Measurements from ENCODE around the gene KCNH2. TPM values are rescaled to one million over a fixed set of nuclear protein-coding genes. Genes with fewer than 3 reads are reported as not detected.

The KCNH2 gene
- total RNA-seq, 1 donor from 2014 or later, result 0.07 TPM

DNA sequence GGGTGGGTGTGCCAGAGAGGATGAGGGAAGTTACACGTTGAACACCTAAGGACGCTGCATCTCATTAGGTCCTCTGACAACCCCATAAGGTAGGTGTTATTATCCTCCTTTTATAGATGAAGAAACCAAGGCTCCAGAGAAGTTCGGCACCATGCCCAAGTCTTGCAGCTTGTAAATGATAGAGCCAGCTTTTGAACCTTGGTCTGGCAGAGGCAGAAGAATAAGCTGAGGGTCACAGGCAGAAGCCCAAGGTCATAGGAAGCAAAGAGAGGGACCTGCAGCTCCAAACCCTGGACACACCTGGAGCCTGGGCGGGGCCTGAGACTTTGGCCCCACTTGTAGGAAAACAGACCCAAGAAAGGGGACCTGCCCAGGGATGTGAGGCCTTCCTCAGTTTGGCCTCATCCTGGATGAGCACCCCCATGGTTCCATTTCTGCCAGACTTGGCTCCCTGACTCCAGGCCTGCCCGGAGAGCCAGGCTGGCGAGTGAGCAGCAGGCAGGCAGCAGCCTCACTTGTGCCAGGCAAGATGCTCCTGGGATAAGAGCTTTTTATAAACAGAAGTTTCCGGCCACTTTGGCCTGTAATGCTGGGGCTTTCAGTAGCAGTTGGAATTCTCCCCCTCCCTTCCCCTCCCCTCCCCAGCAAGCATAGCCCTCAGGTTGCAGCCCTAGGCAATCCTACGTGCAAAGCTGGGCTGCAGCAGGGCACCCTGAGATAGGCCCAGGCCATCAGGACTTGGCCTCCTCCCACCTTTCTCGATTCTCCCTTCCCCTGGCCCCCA, 2.4 kb downstream of the KCNH2 start:
- no peak for DNase-seq (ENCODE audit: low read depth, low spot score)

DNA sequence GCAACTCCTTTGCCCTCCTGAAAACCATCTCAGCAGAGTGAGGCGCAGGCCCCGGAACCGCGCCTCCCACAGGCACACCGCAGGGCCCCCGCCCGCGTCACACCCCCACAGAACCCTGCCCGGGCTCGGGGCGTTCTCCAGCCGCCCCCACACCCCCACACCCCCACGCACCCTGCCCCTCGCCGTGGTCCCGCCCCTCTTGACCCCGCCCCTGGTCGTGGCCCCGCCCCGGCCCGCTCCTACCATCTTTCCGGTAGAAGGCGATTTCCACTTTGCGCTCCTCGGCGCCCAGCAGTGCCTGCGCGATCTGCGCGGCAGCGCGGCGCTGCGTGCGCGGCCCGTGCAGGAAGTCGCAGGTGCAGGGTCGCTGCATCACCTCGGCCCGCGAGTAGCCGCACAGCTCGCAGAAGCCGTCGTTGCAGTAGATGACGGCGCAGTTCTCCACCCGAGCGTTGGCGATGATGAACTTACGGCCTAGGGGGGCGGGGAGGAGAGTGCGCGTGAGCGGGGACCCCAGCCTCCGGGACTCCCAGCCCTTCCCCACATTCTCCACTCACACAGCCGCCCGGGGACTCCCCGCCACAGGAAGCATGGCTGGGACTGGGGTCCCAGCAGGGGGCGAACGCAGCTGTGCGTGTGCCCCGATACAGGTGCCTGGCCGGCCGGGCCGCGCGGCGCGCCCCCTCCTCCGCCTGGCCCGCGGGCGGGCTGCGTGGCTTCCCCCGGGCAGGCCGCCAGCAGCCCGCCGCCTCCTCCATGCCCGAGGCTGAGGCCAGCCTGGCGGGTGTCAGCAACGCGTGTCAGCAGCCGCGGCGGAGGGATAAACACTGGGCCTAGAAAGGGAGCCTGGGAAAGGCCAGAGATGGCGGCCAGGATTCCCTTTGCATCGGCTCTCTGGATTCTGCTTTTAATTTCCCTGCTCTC, 3.4 kb downstream of the KCNH2 start:
- no peak for DNase-seq (ENCODE audit: low read depth, low spot score)

DNA sequence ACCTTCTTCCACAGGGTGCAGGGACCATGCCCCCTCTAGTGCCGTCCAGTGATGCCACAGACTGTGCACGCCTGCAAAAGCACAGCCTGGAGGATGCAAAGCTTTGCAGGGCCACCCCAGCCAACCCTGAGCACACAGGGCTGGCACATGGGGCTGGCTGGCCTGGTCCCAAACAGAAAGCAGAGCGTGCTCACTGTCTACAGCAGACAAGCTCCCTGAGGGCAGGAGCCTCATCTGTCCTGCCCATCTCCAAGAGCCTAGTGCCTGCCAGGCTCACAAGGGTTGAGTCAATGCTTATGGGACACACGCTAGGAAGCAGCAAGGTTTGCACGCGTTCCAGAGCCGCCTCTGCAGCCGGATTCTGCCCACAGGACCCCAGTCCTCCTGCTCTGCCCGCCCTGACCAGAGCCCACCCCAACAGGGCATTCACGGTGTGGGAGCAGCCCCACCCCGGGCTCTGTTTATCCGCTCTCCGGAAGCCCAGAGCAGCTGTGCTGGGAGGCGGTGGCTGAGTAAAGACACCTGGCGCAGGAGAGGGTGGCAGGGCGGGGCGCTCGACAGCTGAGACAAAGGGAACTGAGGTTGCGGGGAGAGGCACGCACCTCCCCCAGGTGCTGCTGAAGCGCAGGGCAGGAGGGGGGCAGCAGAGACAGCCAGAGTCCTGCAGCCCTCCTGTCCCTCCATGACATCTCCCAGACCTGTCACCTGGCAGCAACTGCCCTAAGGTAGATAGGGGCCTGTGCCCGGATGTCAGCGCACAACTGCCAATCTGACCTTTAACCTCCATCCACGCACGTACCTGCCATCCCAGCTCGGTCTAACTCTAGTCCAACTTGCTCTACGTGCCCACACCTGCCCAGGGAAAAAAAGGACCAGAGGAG, 4.3 kb downstream of the KCNH2 start:
- DNase-seq (ENCODE audit: low read depth, low spot score), result no peak

DNA sequence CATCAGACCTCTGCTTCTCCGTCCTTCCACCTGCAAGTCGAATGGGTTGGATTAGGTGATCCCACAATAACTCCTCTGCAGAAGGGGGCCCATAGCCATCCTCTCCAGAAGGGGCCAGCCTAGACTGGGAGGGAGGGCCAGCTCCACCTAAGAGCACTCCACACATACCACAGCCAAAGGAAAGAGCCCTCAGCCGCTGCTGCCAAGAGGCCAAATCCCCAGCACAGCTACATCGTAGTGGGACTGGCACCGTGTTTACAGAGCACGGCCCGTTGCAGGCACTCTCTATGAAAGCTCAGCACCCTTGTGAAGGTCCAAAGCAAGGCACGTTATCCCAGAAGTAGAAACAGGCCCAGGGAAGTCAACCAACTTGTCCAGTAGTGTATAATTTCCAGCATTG, 5.4 kb downstream of the KCNH2 start:
- no peak for DNase-seq (ENCODE audit: low read depth, low spot score)

DNA sequence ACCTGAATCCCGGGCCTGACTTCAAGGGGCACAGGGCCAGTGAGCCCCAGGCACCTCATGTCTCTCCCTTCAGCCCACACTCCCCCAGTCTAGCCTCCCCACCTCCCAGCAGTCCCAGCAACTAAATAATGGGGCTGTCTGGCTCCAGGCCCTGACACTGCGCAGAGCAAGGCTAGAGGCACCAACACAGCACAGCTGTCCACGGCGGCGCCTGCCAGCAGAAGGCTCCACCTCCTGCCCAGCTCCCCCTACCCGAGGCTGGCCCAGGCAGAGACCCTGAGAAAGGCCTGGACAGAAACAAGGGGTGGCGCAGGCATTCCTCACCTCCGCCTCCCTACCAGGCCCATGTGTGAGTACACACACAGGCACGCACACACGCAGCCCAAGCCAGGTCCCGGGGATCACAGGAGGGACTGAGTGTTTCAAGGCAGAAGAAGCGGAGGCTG, 6.1 kb downstream of the KCNH2 start:
- no peak for DNase-seq (ENCODE audit: low read depth, low spot score)

DNA sequence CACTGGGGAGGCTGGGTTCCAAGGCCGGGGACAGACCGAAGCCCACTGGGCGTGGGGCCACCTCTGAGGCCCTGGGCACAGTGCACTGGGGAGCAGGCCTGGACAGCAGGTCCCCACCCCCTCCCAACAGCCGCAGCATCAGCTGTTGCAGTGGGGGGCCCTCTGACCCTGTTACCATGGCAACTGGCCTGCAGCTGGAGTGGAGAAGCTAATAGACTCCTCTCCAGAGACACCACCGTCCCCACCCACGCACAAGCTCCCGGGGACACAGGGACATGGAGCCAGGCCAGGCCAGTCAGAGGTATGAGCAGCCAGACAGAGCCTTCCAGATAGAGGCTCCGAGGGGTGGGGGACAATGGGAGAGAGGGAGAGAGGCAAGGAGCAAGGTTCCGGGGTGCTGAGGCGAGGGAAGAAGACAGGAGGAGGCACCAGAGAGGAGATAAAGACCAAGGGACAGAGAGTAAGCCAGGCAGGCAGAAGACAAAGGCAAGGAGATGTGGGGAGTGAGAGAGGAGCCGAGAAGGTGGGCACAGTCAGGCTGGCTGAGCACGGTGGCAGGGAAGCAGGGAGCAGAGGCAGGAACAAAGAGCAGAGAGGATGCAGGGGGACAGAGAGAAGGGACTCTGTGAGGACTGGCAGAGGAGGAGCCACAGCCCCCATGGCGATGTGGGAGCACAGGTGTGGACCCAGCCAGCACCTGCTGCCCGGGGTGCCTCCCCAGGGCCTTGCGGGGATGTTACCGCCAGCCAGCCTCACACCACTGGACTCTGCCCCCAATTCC, 6.7 kb downstream of the KCNH2 start:
- no peak for DNase-seq (ENCODE audit: low read depth, low spot score)

DNA sequence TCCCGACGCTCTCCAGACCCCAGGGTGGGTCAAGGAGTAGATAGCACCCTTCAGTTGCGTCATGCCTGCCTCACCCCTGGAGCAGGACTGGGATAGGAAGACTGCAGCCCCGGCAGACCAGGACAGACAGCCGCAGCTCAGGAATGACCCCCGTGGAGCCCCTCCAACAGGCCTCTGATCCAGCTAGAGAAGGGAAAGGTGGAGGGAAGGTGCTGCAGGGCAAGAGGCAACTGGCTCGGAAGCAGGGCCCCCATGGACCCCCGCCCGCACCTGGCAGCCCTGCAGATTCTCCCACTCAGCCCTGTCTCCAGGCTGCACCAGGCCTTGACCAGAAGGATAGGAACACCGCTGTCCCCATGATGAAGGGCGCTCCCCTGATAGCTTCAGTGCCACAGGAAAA, 7.7 kb downstream of the KCNH2 start:
- no peak for DNase-seq (ENCODE audit: low read depth, low spot score)

DNA sequence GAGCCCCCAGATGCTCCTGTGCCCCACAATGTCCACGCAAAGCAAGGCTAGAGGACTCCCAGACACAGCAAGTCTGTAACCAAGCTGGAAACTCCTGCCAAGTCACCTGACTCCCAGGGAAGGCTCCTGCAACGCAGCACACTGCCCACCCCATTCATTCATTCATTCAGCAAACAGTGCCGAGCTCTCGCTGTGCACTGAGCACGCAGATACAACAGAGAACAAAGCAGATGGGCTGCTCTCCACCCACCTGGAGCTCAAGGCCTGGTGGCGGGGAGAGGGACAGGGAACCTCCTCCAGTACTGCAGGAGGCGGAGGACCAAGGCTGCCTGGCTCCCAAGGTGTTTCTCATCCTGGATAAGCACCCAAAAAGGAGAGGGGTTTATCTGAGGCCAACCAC, 8.6 kb downstream of the KCNH2 start:
- no peak for DNase-seq (ENCODE audit: low read depth, low spot score)

DNA sequence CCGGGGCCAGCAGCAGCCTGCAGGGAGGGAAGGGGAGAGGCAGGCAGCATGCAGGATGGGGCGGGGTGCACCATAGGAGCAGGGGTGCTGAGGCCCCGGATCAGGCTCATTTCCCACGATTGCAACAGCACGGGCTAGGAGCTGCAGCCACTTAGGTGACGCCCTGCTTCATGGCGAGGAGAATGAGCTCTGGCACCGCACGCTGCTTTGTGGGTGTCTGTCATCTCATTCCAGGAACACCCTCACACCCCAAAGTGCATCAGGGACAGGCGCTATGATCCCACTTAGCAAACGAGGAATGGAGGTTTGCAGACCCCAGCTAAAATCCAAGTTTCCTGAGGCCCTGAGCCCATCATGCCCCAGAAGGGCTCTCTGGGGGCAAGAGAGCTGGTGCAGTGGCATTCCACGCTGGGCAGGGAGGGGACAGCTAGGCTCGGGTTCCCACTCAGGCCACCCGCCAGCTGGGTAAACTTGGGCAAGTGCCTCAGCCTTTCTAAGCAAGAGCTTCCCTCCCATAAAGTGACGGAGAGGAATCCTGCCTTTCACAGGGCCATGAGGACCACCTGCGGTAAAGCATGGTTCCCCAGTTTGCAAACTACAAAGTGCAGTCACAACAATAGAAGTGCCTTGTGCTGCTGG, 9.3 kb downstream of the KCNH2 start:
- DNase-seq (ENCODE audit: low read depth, low spot score), result no peak

DNA sequence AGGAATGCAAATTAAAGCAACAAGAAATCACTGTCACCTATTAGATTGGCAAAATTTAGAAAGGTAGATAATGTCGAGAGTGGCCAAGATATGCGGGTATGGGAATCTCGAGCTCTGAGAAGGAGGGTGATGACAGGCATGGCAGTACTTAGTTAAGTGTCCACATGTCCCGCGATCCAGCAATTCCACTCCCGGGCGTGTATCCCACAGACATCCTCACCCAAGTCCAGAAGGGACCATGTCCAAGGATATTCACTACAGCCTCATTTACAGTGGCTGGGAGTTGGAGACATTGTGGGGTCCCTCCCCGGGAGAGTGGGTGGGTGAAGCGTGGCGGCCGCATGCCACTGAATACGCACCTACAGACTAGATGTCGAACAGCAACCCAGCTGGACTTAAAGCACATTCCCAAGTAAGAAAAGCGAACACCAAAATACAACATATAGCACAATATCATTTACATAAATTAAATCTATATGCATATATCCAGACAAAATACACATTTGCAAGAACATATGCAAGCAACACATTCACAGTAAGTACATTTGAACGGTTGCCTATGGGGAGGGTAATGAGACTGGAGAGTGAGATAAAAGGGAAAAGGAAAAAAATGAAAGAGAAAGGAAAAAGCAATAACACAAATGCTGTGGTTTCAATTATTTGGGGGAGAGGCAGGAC, 9.9 kb downstream of the KCNH2 start:
- DNase-seq (ENCODE audit: low read depth, low spot score), result no peak

DNA sequence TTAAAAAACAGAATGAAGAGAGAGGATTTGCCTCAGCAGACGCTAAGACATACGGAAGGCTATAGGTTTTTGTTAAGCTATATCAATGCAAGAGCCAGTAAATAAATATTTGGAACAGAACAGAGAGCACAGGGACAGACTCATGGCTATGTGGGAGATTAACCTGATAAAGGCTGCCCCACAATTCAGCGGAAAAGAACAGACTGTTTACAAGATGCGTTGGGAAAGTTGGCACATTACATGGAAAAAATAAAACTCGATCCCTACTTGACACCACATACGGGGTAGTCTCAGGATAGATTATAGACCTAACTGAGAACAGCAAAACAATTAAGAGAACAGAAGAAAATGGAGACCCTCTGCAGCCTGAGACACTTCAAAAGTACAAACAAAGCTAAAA, 10.8 kb downstream of the KCNH2 start:
- no peak for DNase-seq (ENCODE audit: low read depth, low spot score)

DNA sequence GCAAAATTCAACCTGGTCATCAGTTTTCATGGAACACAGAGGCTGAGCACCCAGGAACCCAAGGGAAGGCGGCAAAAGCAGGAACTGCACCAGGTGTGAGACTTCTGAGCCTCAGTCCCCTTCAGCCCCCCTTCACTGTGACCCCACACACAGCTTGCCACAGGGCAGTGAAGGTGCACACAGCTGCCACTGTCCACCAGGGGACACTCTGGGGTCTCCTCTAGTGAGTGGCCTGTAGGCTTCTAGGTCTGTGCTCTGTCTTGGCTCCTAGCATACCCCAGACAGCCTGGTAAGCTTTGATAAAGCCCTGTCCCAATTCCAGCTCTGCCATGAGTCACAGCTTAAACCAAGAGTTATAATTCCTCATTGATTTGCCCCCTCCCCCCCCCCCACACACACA, 12.1 kb downstream of the KCNH2 start:
- DNase-seq (ENCODE audit: low read depth, low spot score), result no peak

DNA sequence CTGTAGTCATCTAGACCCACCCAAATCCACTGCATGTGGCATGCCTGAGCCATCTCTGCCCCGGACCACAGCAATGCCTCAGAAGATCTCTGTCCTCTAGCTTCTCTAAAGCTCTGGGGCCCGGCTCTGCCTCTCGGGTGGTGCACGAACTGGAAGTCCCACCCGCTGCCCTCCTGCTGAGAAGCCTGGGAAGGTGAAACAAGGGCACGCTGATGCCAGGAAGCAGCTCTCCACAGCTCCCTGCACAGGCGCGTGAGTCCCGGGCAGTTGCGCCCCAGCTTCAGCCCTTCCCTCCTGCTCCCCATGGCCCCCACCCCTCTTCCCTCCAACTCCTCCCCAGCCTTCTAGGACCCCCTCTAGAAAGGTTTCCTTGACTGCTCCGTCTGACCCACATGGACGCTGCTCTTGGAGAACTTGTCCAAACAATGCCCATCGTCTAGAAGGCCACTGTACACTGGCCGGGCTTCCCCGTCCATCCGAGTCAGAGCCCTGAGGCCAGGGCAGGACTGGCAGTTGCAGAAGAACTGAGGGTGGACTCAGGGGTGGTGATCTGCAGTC, 12.8 kb downstream of the KCNH2 start:
- DNase-seq (ENCODE audit: low read depth, low spot score), result no peak

DNA sequence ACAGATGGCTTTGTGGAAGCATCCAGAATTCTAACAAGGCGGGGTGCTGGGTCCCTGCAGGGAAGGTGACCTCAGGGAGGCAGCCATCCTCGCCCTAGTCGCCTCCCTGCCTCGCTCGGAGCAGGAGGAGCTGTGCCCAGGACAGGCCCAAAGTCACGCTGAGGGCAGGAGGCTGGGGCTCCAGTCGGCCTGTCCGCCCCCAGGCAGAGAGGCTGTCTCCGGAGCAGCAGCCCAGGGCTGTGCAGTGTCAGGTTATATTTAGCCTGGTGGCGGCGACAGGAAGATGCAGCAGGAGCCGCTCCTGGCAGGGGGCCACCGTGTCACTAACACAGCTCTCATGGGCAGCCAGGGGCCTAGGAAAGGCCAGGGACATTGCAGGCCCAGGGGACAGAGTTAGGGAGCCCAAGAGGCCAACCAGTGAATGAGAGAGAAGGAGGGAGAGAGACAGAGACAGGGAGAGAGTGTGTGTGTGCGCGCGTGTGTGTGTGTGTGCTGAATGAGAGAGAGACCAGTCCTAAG, 13.5 kb downstream of the KCNH2 start:
- no peak for DNase-seq (ENCODE audit: low read depth, low spot score)

DNA sequence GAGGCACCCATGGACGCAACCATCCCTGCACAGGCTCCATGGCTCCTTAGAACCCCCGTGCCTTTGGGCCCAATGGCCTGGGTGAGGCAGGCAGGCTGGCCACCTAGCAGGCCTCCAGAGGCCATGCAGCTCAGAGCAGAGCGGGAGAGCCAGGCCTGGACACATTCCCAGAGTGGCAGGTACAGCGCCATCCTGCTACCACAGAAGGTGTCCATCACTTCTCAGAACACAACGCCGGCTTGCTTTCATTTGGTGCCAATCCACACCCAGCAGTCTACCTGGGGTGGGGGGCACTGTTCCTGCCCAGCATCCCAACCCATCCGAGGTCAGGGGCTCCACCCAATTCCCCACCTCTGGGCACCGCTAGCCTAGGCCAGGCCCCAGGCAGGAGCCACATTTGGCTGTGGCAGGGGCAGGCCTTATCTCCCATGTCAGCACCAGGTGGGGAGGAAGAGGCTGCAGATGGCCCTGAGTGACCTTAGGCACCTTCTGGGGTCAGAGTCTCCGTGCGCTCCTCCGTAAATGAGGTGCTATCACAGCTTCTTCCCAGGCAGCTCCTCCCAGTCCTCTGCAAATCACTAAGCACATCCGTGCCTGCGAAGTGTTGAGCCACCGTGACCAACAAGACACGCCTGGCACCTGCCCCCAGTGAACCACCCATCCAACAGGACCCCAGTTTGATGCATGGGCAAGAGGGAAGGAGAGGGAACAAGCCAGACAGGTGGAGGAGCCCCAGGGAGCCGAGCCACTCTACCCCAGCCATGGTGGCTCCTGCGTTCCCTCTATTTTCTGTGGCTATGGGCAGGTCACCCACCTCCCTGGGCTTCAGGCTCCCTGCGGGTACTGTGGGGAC, 14.2 kb downstream of the KCNH2 start:
- DNase-seq (ENCODE audit: low read depth, low spot score), result no peak

DNA sequence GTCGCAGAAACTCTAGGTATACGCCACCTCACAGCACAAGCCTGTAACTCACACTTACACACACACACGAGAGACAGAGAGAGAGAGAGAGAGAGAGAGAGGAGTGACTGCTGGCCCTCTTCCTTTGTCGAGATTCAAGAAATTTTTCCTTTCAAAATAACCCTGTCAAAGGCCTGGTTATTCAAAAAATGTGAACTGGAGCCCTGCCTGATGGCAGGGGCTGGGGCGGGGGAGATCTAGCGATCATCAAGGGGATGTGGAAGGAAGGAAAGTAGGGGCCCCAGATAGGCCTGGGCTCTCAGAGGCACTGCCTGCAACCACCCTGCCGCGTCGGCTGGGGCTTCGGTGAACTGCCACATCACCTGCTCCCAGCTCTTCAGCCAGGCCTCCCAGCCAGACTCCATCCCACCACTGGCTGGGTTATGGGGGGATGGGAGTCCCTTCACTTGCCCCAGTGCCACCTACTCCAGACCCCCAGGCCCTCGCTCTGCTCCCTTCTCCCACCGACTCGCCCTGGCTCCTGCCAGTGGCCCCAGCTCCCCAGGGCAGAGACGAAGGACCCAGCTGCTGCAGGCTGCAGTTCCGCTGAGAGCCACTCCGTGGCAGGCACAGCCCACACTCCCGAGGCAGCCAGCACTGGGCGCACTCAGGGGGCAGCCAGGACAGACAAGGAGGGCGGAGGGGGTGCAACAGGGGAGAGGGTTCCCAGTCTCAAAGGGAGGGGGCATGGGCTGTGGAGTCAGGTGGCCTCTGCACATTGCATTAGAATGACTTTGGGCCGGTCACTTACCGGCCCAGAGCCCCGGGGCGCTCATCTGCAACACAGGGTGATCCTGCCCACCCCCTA, 15.3 kb downstream of the KCNH2 start:
- DNase-seq (ENCODE audit: low read depth, low spot score), result no peak

DNA sequence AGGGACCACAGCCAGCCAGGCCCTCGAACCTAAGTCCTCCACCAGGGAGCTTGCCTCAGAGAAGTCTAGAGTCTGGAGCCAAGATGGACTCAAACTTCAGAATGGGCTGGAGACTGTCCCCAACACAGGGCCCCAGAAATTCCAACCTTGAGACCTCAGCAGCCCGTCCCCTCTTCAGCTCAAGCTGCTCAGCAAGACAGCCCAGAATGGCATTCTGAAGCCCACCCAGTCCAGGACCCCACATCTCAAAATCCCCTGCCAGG, 15.9 kb downstream of the KCNH2 start:
- DNase-seq (ENCODE audit: low read depth, low spot score), result no peak
